Activated CD8-positive, alpha-beta memory T cell treated with anti-CD3 and anti-CD28 coated beads for 48 hours (primary cell): ENCODE results near the gene FGG.

Source experiments
- DNase-seq, 3 experiments: peaks; one replicate each; pipeline ENCODE4 v3.0.0-alpha.2; 2020; ENCODE audit warnings: low read depth in 2 of 3, low spot score in 2 of 3

FGG gene

DNA sequence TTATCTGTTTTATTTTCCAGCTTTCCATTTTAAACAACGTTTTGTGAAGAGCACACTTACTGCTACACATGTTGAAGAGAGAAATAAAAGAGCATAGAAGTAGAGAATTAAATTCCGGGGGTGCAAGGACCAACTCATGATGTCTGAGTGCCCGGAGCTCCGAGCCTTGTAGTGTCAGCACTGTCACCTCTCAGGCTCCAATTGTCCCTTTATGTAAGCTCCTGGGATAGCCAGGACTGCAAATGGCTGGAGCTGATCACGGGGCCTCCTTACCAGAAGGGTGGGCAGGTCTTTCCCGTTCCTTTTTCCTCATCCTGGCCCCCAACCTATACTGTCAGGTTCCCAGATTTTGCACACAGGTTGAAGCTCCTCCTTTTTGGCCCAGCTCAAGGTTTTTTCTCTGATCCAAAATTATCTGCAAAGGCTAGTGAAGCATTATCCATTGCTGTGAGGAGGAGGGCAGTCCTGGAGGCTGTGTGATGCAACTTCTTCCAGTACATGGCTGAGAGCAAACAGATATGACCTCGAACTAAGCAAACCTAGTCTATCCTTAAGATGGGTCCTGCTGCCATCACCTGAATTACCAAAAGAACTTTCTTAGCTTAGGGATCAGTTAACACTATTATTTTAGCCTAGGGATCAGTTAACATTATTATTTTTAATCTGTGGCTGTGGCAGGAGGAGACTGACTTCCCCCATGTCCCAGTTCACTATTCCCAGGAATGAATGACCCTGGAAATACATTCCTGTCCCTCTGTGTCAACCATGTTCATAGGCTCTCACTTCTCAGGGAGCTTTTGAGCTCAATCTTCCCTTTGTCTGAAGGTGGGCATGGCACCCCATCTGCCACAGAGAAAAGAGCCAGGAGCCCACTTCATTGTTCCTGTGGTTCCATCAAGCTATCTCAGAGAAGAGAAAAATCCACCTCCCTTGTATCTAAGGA, at the start of gene FGG:
Gene FGG, minus strand, starts transcription at position 185 of the 943 bp plus-strand sequence. Its CDS starts 47 bp downstream, at position 138.
- DNase-seq = no peak

DNA sequence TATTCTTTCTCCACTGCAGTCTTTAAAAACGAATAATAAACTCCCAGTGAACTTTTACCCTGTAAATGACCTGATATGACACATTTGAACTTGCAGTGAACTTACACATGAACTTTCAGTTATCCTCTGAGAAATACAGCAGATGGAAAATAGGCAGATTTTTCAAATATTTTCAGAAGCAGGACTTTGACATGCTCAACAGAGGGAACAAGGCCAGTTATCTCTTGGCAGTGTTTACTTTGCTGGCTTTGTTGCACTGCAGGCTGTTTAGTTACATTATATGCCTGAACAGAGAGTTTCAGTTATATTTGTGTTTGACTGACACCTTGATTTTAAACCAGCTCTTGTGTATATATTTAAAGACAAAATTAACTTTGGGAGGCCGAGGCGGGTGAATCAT, 47.6 kb upstream of the FGG start:
- no peak for DNase-seq

GRCh38 chr4:154658680-154659405, 46.4 kb upstream of the FGG start:
- DNase-seq = no peak

DNA sequence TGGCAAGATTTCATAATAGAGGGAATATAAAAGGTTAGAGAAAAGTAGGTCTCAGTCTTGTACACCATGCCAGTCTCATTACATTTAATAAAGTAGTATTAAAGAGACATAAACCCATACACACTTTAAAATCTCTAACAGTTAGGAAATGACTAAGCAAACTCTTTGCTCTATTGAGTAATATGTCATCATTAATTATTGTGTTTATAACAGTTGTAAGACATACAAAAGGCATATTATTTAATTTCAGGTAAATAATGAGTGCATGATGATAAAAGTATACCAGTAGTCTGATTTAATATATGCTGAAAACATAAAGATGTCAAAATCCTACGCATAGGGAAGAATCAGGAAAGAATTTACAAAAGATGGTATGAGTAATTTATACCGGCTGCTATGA, 31.0 kb upstream of the FGG start:
- DNase-seq = no peak

GRCh38 chr4:154642373-154643009, 30.0 kb upstream of the FGG start:
- DNase-seq = no peak

GRCh38 chr4:154640999-154641398, 28.5 kb upstream of the FGG start:
- DNase-seq = no peak

GRCh38 chr4:154634058-154634457, 21.6 kb upstream of the FGG start:
- DNase-seq = no peak

GRCh38 chr4:154631828-154632227, 19.4 kb upstream of the FGG start:
- no peak for DNase-seq

- DNase-seq = no peak
Observed at GRCh38 chr4:154630324-154630723, 17.9 kb upstream of the FGG start.

DNA sequence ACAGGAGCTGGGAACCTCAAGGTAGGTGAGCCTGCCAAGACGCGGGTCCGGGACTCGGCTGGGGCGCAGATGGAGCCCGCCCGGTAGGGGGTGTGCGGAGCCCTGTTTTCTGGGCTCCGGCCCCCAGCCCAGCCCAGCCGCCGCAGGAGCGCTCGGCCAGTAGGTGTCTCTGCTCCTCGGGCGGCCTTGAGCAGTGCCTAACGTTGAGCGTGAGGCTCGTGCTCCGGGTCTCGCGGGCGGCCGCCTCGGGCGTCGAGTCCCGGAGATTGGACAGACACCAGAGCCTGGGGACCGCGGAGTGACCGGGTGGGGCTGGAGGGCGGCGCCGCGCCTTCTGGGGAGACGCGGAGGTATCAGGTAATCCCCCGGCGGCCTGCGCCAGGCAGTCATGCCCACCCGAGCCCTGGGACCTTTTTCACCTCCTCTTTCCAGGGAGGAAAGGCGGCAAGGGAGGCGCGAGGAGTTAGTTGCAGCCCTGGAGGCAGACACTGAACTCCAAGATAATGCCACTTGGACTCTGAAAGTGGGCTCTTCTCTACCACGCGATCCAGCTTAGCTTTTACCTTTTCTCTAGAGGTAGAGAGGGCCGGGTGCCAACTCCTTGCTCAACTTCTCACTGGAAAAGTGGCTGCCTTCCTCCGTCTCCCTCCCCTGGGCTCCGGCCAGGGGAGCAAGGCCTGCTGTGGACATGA, 14.5 kb upstream of the FGG start:
- DNase-seq = peak; percentile 10 to 32 (median 13)

DNA sequence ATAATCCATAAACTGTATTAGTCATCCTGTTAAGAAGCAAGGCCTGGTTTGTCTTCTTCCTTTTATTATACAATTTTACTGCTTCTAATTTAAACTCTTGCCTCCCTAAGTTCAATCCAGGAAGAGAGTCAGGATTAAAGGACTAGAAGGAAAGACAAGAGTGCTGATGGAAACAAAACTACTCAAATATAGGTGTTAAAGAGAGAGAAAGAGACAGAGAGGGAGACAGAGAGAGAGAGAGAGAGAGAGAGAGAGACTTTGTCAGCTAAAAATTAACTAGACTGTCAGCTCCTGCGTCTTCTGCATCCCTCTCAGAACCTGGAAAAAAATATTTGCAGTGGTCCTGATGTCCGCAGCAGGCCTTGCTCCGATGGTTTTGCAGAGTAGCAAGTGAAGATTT, 13.5 kb upstream of the FGG start:
- DNase-seq = no peak

DNA sequence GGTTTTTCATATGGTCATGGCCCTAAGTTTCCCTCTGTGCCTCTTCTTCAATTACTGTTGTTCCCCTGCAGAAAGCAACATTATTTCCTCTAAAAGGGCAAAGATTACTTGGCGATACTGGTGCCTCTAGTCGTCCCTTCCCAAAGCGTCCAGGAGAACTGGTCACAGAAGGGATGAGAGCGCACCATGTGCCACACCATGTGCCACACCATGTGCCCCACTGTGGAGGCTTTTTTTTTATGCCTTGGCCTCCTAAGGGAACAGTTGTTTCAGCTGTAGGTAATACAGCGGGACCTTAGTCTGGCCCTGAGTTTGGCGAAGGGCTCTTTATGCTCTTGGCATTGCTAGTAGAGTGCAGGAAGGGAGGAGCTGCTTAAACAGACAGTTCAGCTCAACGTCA, 11.5 kb upstream of the FGG start:
- no peak for DNase-seq

- no peak for DNase-seq
Observed at GRCh38 chr4:154623436-154623835, 11.0 kb upstream of the FGG start.

GRCh38 chr4:154622598-154622997, 10.1 kb upstream of the FGG start:
- DNase-seq = no peak

DNA sequence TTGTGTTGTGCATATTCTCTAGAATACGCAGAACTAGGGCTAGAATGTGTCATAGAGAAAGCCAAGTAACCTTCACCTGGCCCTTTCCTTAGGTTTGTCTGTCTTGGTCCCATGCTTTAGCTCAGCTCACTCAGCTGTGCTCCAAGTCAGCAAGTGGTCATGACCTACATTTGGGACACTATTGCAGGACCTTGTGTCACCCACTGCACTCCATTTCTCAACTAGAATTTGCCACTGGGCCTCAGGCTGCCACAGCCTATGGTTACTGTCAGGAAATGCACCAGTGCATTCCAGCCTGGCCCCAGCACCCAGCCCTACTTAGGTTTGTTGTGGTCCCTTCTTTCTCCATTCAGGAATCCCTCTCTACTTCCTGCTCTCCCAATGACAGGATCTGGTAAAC, 7.7 kb upstream of the FGG start:
- DNase-seq = no peak

- DNase-seq = peak in 2 of 3 experiments; percentile 6 to 20
Observed at GRCh38 chr4:154618708-154619315, 6.4 kb upstream of the FGG start.

DNA sequence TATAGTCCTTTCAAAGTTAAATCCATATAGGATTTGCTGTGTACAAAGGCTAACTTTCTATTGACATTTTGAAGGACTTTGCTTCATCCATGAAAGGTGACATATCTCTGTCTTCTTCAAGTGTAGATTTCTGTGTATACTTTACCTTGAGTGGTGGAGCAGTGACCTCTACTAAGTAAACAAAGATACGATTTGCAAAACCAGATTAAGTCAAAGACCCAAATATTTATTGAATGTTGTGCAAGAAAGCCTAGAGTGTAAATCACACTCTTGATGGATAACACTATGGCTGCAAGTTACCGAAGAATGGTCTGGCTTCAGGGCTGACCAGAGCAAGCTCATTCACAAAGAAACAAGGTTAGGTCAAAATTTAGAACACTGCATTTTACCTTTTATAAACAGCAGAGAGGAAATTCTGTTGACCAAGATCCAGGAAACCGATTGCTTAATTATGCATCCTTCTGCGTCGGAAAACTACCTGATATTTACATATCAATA, 5.4 kb upstream of the FGG start:
- no peak for DNase-seq

DNA sequence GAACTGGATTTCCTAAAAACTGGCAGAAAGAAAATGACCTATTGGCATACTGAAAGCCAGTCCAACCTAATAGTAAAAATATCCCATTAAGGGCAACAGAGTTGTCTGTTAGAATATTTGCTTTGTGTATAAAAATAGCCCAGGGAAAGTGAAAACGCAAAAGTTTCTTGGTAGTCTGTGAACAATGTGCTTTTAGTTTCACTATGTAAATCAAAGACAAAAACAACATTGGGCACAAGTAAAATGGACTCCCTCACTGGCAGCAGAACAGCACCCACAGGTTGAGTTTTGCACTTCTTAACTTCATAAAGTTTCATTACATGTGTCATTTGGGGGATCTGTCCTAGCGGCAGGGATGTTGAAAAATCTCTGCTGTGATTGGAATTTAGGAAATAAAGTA, 4.3 kb upstream of the FGG start:
- DNase-seq = no peak

GRCh38 chr4:154616287-154616686, 3.8 kb upstream of the FGG start:
- DNase-seq = no peak

DNA sequence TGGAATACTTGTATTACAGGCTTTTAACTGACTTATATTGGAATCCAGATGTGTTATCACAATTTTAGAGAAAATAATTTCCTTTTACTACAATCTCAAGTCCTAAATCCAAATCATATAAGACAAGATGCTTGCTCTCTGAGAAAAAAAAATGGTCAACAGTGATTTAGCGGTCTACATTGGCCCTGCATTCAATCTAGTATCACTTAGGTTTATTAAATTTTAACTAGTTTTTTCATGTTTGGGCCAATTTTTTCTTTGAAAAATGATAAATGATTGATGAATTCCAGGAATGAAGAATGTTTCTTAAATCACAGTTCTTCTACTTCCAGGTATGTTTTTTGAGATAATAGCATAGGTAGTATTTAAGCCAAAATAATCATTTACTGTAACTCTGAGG, 2.8 kb upstream of the FGG start:
- no peak for DNase-seq

- no peak for DNase-seq
Observed at GRCh38 chr4:154614306-154614705, 1.9 kb upstream of the FGG start.
